Activated naive CD8-positive, alpha-beta T cell treated with anti-CD3 and anti-CD28 coated beads, Interleukin-2, amount 50 U/mL, for 24 hours (primary cell): ENCODE results near the gene NR2F1-AS1.
"Not testable (repeated sequence)": the region's sequence is repeated elsewhere in the genome, so short reads cannot be mapped to it uniquely, and the experiment has no call there.

Experiments used
- ATAC-seq: fragments of 150-1000 bp; cut with Tn5 transposase; one replicate; pipeline ENCODE4 v1.10.0; 2021
- DNase-seq: peaks from one replicate; pipeline ENCODE4 v3.0.0; 2021
- H3K27ac Mint-ChIP-seq: one replicate; pipeline ENCODE4 v1.8.0; 2021; ENCODE audit warnings: mild to moderate bottlenecking, mixed read lengths
- H3K27me3 Mint-ChIP-seq: one replicate; pipeline ENCODE4 v1.8.0; 2021; ENCODE audit warnings: mixed read lengths
- H3K36me3 Mint-ChIP-seq: one replicate; pipeline ENCODE4 v1.8.0; 2021; ENCODE audit warnings: low read depth, mixed read lengths
- H3K4me1 Mint-ChIP-seq: one replicate; pipeline ENCODE4 v1.8.0; 2021; ENCODE audit warnings: mixed read lengths
- H3K4me3 Mint-ChIP-seq: one replicate; pipeline ENCODE4 v1.8.0; 2021; ENCODE audit warnings: mild to moderate bottlenecking, moderate library complexity, mixed read lengths
- H3K9me3 Mint-ChIP-seq: one replicate; pipeline ENCODE4 v1.8.0; 2021; ENCODE audit warnings: mixed read lengths

The NR2F1-AS1 gene

GRCh38 chr5:93402451-93402850 is 178.6 kb downstream of the NR2F1-AS1 start:
- H3K36me3 Mint-ChIP-seq: no peaks in the 10 kb centered on the region
- no peak overlapping the region for H3K4me3 Mint-ChIP-seq
- H3K4me1 Mint-ChIP-seq: no peaks in the 10 kb centered on the region
- DNase-seq (no peak), ATAC-seq (no peak)
- H3K9me3 Mint-ChIP-seq: no peaks in the 10 kb centered on the region
- no peak overlapping the region for H3K27ac Mint-ChIP-seq
- peaks cover 1% of the 10 kb centered on the region for H3K27me3 Mint-ChIP-seq

- DNase-seq (no peak), ATAC-seq (no peak)
These were observed 179.3 kb downstream of the NR2F1-AS1 start for GRCh38 chr5:93401634-93402213.

GRCh38 chr5:93399675-93400074 is 181.3 kb downstream of the NR2F1-AS1 start:
- Mint-ChIP-seq H3K9me3 (no peaks in the 10 kb centered on the region), H3K36me3 (no peaks in the 10 kb centered on the region), H3K27ac (no peak overlapping the region), H3K4me1 (no peaks in the 10 kb centered on the region), H3K4me3 (no peak overlapping the region), H3K27me3 (peaks cover 1% of the 10 kb centered on the region)
- no peak for ATAC-seq
- no peak for DNase-seq

More at GRCh38 chr5:93401634-93402213, 179.3 kb downstream of the NR2F1-AS1 start:
- H3K4me1 Mint-ChIP-seq: no peaks in the 10 kb centered on the region
- no peaks in the 10 kb centered on the region for H3K9me3 Mint-ChIP-seq
- H3K36me3 Mint-ChIP-seq: no peaks in the 10 kb centered on the region
- no peak overlapping the region for H3K4me3 Mint-ChIP-seq
- H3K27ac Mint-ChIP-seq: no peak overlapping the region
- H3K27me3 Mint-ChIP-seq: peaks cover 1% of the 10 kb centered on the region

- no peaks in the 10 kb centered on the region for H3K36me3 Mint-ChIP-seq
- ATAC-seq (no peak), DNase-seq (no peak)
- no peaks in the 10 kb centered on the region for H3K27me3 Mint-ChIP-seq
- H3K27ac Mint-ChIP-seq: no peak overlapping the region
- H3K4me1 Mint-ChIP-seq: no peaks in the 10 kb centered on the region
- no peak overlapping the region for H3K4me3 Mint-ChIP-seq
- peaks cover 4% of the 10 kb centered on the region for H3K9me3 Mint-ChIP-seq
These were observed 185.0 kb downstream of the NR2F1-AS1 start for GRCh38 chr5:93395971-93396379.

GRCh38 chr5:93395010-93395409 is 186.0 kb downstream of the NR2F1-AS1 start:
- Mint-ChIP-seq H3K4me3 (no peak overlapping the region), H3K9me3 (peaks cover 4% of the 10 kb centered on the region), H3K27ac (no peak overlapping the region)

GRCh38 chr5:93394301-93394700 is 186.7 kb downstream of the NR2F1-AS1 start:
- Mint-ChIP-seq H3K36me3 (no peaks in the 10 kb centered on the region), H3K4me3 (no peak overlapping the region), H3K27me3 (no peaks in the 10 kb centered on the region), H3K27ac (no peak overlapping the region), H3K4me1 (no peaks in the 10 kb centered on the region), H3K9me3 (peaks cover 4% of the 10 kb centered on the region)
- ATAC-seq (no peak), DNase-seq (no peak)

More at GRCh38 chr5:93395010-93395409, 186.0 kb downstream of the NR2F1-AS1 start:
- DNase-seq (no peak), ATAC-seq (no peak)
- Mint-ChIP-seq H3K27me3 (no peaks in the 10 kb centered on the region), H3K4me1 (no peaks in the 10 kb centered on the region), H3K36me3 (no peaks in the 10 kb centered on the region)

- not testable (repeated sequence) for H3K4me3 Mint-ChIP-seq
These were observed 189.8 kb downstream of the NR2F1-AS1 start for GRCh38 chr5:93391169-93391568.

GRCh38 chr5:93385655-93386054 is 195.4 kb downstream of the NR2F1-AS1 start:
- H3K27ac Mint-ChIP-seq: no peak overlapping the region
- H3K4me3 Mint-ChIP-seq: no peak overlapping the region
- H3K9me3 Mint-ChIP-seq: no peaks in the 10 kb centered on the region
- no peaks in the 10 kb centered on the region for H3K4me1 Mint-ChIP-seq
- ATAC-seq (no peak), DNase-seq (no peak)
- H3K36me3 Mint-ChIP-seq: no peaks in the 10 kb centered on the region
- H3K27me3 Mint-ChIP-seq: no peaks in the 10 kb centered on the region

More at GRCh38 chr5:93391169-93391568, 189.8 kb downstream of the NR2F1-AS1 start:
- ATAC-seq, H3K9me3 Mint-ChIP-seq, H3K27me3 Mint-ChIP-seq, H3K36me3 Mint-ChIP-seq, H3K27ac Mint-ChIP-seq, DNase-seq, H3K4me1 Mint-ChIP-seq: not testable (repeated sequence)

- no peak for ATAC-seq
- no peaks in the 10 kb centered on the region for H3K9me3 Mint-ChIP-seq
- no peaks in the 10 kb centered on the region for H3K27me3 Mint-ChIP-seq
- DNase-seq: no peak
- no peak overlapping the region for H3K4me3 Mint-ChIP-seq
- no peak overlapping the region for H3K27ac Mint-ChIP-seq
- no peaks in the 10 kb centered on the region for H3K4me1 Mint-ChIP-seq
- H3K36me3 Mint-ChIP-seq: no peaks in the 10 kb centered on the region
These were observed 196.0 kb downstream of the NR2F1-AS1 start for GRCh38 chr5:93384995-93385394.

GRCh38 chr5:93384026-93384425 is 197.0 kb downstream of the NR2F1-AS1 start:
- ATAC-seq: no peak
- Mint-ChIP-seq H3K4me1 (no peaks in the 10 kb centered on the region), H3K27ac (no peak overlapping the region), H3K36me3 (no peaks in the 10 kb centered on the region), H3K9me3 (no peaks in the 10 kb centered on the region), H3K4me3 (no peak overlapping the region), H3K27me3 (peaks cover 2% of the 10 kb centered on the region)
- no peak for DNase-seq

- DNase-seq: no peak
- Mint-ChIP-seq H3K27me3 (peaks cover 2% of the 10 kb centered on the region), H3K4me1 (no peaks in the 10 kb centered on the region), H3K4me3 (no peak overlapping the region), H3K27ac (no peak overlapping the region), H3K9me3 (no peaks in the 10 kb centered on the region), H3K36me3 (no peaks in the 10 kb centered on the region)
- no peak for ATAC-seq
These were observed 198.7 kb downstream of the NR2F1-AS1 start for GRCh38 chr5:93382188-93382825.

- Mint-ChIP-seq H3K36me3 (no peaks in the 10 kb centered on the region), H3K27me3 (peaks cover 2% of the 10 kb centered on the region), H3K4me3 (no peak overlapping the region), H3K27ac (no peak overlapping the region), H3K9me3 (peaks cover 4% of the 10 kb centered on the region), H3K4me1 (no peaks in the 10 kb centered on the region)
- DNase-seq: no peak
- no peak for ATAC-seq
These were observed 200.0 kb downstream of the NR2F1-AS1 start for GRCh38 chr5:93381057-93381456.

- DNase-seq: no peak
- Mint-ChIP-seq H3K9me3 (peaks cover 4% of the 10 kb centered on the region), H3K36me3 (no peaks in the 10 kb centered on the region), H3K4me1 (no peaks in the 10 kb centered on the region), H3K27me3 (peaks cover 2% of the 10 kb centered on the region), H3K4me3 (no peak overlapping the region), H3K27ac (no peak overlapping the region)
- ATAC-seq: no peak
These were observed 202.9 kb downstream of the NR2F1-AS1 start for GRCh38 chr5:93378073-93378472.

- ATAC-seq: no peak
- H3K4me1 Mint-ChIP-seq: no peaks in the 10 kb centered on the region
These were observed 209.1 kb downstream of the NR2F1-AS1 start for GRCh38 chr5:93371893-93372292.

GRCh38 chr5:93364378-93364777 is 216.6 kb downstream of the NR2F1-AS1 start:
- H3K27ac Mint-ChIP-seq: no peak overlapping the region
- no peak overlapping the region for H3K4me3 Mint-ChIP-seq
- no peaks in the 10 kb centered on the region for H3K4me1 Mint-ChIP-seq
- H3K27me3 Mint-ChIP-seq: no peaks in the 10 kb centered on the region
- H3K36me3 Mint-ChIP-seq: no peaks in the 10 kb centered on the region
- DNase-seq (no peak), ATAC-seq (no peak)
- H3K9me3 Mint-ChIP-seq: no peaks in the 10 kb centered on the region

More at GRCh38 chr5:93371893-93372292, 209.1 kb downstream of the NR2F1-AS1 start:
- Mint-ChIP-seq H3K9me3 (peaks cover 9% of the 10 kb centered on the region), H3K4me3 (no peak overlapping the region), H3K27me3 (no peaks in the 10 kb centered on the region), H3K36me3 (no peaks in the 10 kb centered on the region), H3K27ac (no peak overlapping the region)
- no peak for DNase-seq
